Measurements from ENCODE around the gene LAT. TPM values are rescaled to one million over a fixed set of nuclear protein-coding genes. Genes with fewer than 3 reads are reported as not detected.

LAT gene
- total RNA-seq, 2 experiments from 2014 or later, result 17.5 to 19.8 TPM

DNA sequence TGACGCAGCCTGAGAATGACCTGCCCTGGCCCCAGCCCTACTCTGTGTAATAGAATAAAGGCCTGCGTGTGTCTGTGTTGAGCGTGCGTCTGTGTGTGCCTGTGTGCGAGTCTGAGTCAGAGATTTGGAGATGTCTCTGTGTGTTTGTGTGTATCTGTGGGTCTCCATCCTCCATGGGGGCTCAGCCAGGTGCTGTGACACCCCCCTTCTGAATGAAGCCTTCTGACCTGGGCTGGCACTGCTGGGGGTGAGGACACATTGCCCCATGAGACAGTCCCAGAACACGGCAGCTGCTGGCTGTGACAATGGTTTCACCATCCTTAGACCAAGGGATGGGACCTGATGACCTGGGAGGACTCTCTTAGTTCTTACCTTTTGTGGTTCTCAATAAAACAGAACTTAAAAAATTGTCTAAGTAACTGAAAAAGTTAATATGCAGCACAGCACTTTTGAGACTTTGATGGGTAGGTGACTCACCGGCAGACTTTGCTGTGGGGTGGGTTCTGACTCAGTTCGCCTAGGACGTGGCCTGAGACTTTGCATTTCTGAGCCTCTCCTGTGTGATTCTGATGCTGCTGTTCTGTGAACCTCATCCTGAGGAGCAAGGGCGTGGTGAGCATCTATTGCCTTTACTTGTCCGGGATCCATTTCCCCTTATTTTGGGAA is 5.7 kb downstream of the LAT start:
- no peak for DNase-seq (ENCODE audit: low spot score)
- H3K4me1 ChIP-seq (ENCODE audit: insufficient read depth, low read length, poor library complexity, severe bottlenecking), result peaks cover 5% of the 10 kb centered on the region
- CTCF ChIA-PET (ENCODE audit: unreplicated experiment), result no interaction called here
- H4K20me1 ChIP-seq (ENCODE audit: insufficient read depth, low read length), result no peaks in the 10 kb centered on the region
- no peak overlapping the region for H3K4me3 ChIP-seq (ENCODE audit: low read depth, low read length, poor library complexity, severe bottlenecking)
- H3K36me3 ChIP-seq (ENCODE audit: insufficient read depth, low read length), result no peaks in the 10 kb centered on the region
- intact Hi-C loops (cut with micrococcal nuclease; ENCODE audit: unreplicated experiment), result no loop called here
- POLR2A ChIA-PET, result no interaction called here
- no TSS peak for BruUV-seq (replicated peaks)
- H3K27ac ChIP-seq (ENCODE audit: low read depth, low read length, poor library complexity, severe bottlenecking), result no peak overlapping the region
- H3K9me2 ChIP-seq (ENCODE audit: insufficient read depth, low read length), result no peaks in the 10 kb centered on the region
- no peak overlapping the region for H3K4me2 ChIP-seq (ENCODE audit: low read length)
- TF ChIP-seq EZH2phosphoT487 (IDR thresholded peaks at IDR 0.05; ENCODE audit: borderline replicate concordance, low read depth, low read length), result no peak
- TF ChIP-seq, protein P1, sequence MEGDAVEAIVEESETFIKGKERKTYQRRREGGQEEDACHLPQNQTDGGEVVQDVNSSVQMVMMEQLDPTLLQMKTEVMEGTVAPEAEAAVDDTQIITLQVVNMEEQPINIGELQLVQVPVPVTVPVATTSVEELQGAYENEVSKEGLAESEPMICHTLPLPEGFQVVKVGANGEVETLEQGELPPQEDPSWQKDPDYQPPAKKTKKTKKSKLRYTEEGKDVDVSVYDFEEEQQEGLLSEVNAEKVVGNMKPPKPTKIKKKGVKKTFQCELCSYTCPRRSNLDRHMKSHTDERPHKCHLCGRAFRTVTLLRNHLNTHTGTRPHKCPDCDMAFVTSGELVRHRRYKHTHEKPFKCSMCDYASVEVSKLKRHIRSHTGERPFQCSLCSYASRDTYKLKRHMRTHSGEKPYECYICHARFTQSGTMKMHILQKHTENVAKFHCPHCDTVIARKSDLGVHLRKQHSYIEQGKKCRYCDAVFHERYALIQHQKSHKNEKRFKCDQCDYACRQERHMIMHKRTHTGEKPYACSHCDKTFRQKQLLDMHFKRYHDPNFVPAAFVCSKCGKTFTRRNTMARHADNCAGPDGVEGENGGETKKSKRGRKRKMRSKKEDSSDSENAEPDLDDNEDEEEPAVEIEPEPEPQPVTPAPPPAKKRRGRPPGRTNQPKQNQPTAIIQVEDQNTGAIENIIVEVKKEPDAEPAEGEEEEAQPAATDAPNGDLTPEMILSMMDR (conservative IDR thresholded peaks at IDR 0.05; ENCODE audit: low read length), result no peak
- no peak overlapping the region for H2AFZ ChIP-seq (ENCODE audit: low read length)
- no peaks in the 10 kb centered on the region for H3K9me3 ChIP-seq (ENCODE audit: low read length)
- H3K79me2 ChIP-seq (ENCODE audit: insufficient read depth, low read depth, low read length), result no peaks in the 10 kb centered on the region

DNA sequence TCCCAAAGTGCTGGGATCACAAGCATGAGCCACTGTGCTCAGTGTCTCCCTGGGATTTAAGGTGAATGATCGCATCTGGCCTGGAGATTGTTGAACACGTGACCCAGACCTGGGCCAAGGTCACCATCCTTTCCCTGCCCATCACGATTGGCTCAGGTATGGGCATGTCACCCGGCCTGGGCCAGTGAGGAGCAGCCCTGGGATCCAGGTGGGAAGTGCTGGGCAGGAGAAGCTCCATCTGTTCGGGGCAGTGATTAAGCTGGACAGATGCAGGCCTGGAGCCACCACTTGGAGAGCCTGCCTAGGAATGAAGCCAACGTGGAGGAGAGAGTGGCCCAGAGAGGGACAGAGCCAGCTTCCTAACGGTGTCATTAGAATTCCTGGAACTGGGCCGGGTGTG is 6.8 kb downstream of the LAT start:
- H3K9me3 ChIP-seq (ENCODE audit: low read length), result no peaks in the 10 kb centered on the region
- H3K4me2 ChIP-seq (ENCODE audit: low read length), result no peak overlapping the region
- DNase-seq (ENCODE audit: low spot score), result no peak
- POLR2A ChIA-PET, result no interaction called here
- H3K9me2 ChIP-seq (ENCODE audit: insufficient read depth, low read length), result no peaks in the 10 kb centered on the region
- H4K20me1 ChIP-seq (ENCODE audit: insufficient read depth, low read length), result no peaks in the 10 kb centered on the region
- H2AFZ ChIP-seq (ENCODE audit: low read length), result no peak overlapping the region
- no peaks in the 10 kb centered on the region for H3K4me1 ChIP-seq (ENCODE audit: insufficient read depth, low read length, poor library complexity, severe bottlenecking)
- TF ChIP-seq, protein P1 (conservative IDR thresholded peaks at IDR 0.05; ENCODE audit: low read length), result no peak
- TF ChIP-seq EZH2phosphoT487 (IDR thresholded peaks at IDR 0.05; ENCODE audit: borderline replicate concordance, low read depth, low read length), result no peak
- CTCF ChIA-PET (ENCODE audit: unreplicated experiment), result no interaction called here
- no peaks in the 10 kb centered on the region for H3K36me3 ChIP-seq (ENCODE audit: insufficient read depth, low read length)
- no peak overlapping the region for H3K4me3 ChIP-seq (ENCODE audit: low read depth, low read length, poor library complexity, severe bottlenecking)
- no peak overlapping the region for H3K27ac ChIP-seq (ENCODE audit: low read depth, low read length, poor library complexity, severe bottlenecking)
- BruUV-seq (replicated peaks), result no TSS peak
- H3K79me2 ChIP-seq (ENCODE audit: insufficient read depth, low read depth, low read length), result no peaks in the 10 kb centered on the region
- intact Hi-C loops (cut with micrococcal nuclease; ENCODE audit: unreplicated experiment), result no loop called here

DNA sequence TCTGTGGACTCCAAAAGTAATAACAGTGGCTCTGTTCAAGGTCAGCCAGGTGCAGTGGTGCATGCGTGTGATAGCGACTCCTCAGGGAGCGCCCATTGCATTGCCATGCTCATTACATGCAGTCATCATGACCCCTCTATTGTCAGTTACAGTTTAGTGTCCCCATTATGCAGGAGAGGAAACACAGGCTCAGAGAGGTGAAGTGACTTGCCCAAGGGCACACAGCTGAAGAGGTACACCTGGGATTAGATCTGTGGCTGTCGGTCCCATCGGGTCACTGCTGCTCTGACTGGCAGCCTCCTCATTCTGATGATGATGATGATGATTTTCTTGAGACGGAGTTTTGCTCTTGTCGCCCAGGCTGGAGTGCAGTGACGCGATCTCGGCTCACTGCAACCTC is 7.6 kb downstream of the LAT start:
- CTCF ChIA-PET (ENCODE audit: unreplicated experiment), result no interaction called here

More for the DNA sequence above, 7.6 kb downstream of the LAT start:
- Histone ChIP-seq H3K4me2 (ENCODE audit: low read length) (no peak overlapping the region), H3K36me3 (ENCODE audit: insufficient read depth, low read length) (no peaks in the 10 kb centered on the region), H3K4me3 (ENCODE audit: low read depth, low read length, poor library complexity, severe bottlenecking) (no peak overlapping the region), H2AFZ (ENCODE audit: low read length) (no peak overlapping the region), H3K79me2 (ENCODE audit: insufficient read depth, low read depth, low read length) (no peaks in the 10 kb centered on the region), H3K4me1 (ENCODE audit: insufficient read depth, low read length, poor library complexity, severe bottlenecking) (no peaks in the 10 kb centered on the region), H3K9me3 (ENCODE audit: low read length) (no peaks in the 10 kb centered on the region), H3K27ac (ENCODE audit: low read depth, low read length, poor library complexity, severe bottlenecking) (no peak overlapping the region), H4K20me1 (ENCODE audit: insufficient read depth, low read length) (no peaks in the 10 kb centered on the region), H3K9me2 (ENCODE audit: insufficient read depth, low read length) (no peaks in the 10 kb centered on the region)
- intact Hi-C loops (cut with micrococcal nuclease; ENCODE audit: unreplicated experiment), result no loop called here
- no TSS peak for BruUV-seq (replicated peaks)
- POLR2A ChIA-PET, result no interaction called here
- no peak for TF ChIP-seq EZH2phosphoT487 (IDR thresholded peaks at IDR 0.05; ENCODE audit: borderline replicate concordance, low read depth, low read length)
- TF ChIP-seq, protein P1 (conservative IDR thresholded peaks at IDR 0.05; ENCODE audit: low read length), result no peak
- DNase-seq (ENCODE audit: low spot score), result no peak

Data from OCI-LY7 (cell line).